Measurements from ENCODE around the gene AJAP1.

DNA sequence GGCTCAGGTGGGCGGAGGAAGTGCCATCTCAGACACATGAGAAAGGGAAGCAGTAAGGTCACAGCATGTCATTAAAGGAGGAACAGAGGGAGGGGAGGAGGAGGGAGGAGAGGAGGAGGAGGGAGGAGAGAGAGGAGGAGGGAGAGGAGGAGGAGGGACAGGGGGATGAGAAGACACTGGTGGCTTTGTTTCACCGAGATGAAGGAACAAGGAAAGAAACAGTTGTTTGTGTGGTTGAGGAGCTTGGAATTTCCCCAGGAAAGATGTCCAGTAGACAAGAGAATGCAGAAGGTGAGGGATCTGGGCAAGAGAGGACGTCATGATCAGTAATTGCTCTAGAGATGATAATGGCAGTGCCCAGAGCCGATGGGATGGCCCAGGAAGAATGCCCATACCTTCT is 97.7 kb downstream of the AJAP1 start:
- TF ChIP-seq, protein P1, sequence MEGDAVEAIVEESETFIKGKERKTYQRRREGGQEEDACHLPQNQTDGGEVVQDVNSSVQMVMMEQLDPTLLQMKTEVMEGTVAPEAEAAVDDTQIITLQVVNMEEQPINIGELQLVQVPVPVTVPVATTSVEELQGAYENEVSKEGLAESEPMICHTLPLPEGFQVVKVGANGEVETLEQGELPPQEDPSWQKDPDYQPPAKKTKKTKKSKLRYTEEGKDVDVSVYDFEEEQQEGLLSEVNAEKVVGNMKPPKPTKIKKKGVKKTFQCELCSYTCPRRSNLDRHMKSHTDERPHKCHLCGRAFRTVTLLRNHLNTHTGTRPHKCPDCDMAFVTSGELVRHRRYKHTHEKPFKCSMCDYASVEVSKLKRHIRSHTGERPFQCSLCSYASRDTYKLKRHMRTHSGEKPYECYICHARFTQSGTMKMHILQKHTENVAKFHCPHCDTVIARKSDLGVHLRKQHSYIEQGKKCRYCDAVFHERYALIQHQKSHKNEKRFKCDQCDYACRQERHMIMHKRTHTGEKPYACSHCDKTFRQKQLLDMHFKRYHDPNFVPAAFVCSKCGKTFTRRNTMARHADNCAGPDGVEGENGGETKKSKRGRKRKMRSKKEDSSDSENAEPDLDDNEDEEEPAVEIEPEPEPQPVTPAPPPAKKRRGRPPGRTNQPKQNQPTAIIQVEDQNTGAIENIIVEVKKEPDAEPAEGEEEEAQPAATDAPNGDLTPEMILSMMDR (IDR thresholded peaks at IDR 0.05; ENCODE audit: low read length) = no peak
- TF ChIP-seq EZH2 (optimal IDR thresholded peaks at IDR 0.05; ENCODE audit: low read depth, low read length) = no peak

Measured in MM.1S (cell line).